HUES48 (cell line): ENCODE results near the gene DAAM2.

ENCODE experiments used
- H3K27ac ChIP-seq: one replicate; pipeline ENCODE4 v1.7.0; 2013; ENCODE audit warnings: low read depth, low read length, inconsistent platforms
- H3K27me3 ChIP-seq: 2 replicates; pipeline ENCODE4 v1.6.1; 2013; ENCODE audit warnings: mild to moderate bottlenecking, low read length; ENCODE audit not compliant: control insufficient read depth, insufficient read depth
- H3K36me3 ChIP-seq: 2 replicates; pipeline ENCODE4 v1.6.1; 2013; ENCODE audit warnings: low read length; ENCODE audit not compliant: control insufficient read depth, insufficient read depth
- H3K4me1 ChIP-seq: 2 replicates; pipeline ENCODE4 v1.6.1; 2013; ENCODE audit warnings: mild to moderate bottlenecking, low read length; ENCODE audit not compliant: control insufficient read depth, insufficient read depth
- H3K4me3 ChIP-seq: 2 replicates; pipeline ENCODE4 v1.5.1; 2013; ENCODE audit warnings: mild to moderate bottlenecking, low read depth, low read length
- H3K9ac ChIP-seq: 2 replicates; pipeline ENCODE4 v1.6.1; 2013; ENCODE audit warnings: mild to moderate bottlenecking, low read depth, low read length, moderate library complexity
- H3K9me3 ChIP-seq: 2 replicates; pipeline ENCODE4 v1.6.1; 2013; ENCODE audit warnings: low read length; ENCODE audit not compliant: control insufficient read depth, insufficient read depth

The DAAM2 gene

GRCh38 chr6:39834866-39835265 lies 42.7 kb downstream of the DAAM2 start:
- no peak overlapping the region for H3K4me3 ChIP-seq
- no peaks in the 10 kb centered on the region for H3K9me3 ChIP-seq
- no peaks in the 10 kb centered on the region for H3K36me3 ChIP-seq
- no peaks in the 10 kb centered on the region for H3K4me1 ChIP-seq
- no peak overlapping the region for H3K27ac ChIP-seq
- H3K9ac ChIP-seq, result no peak overlapping the region
- no peaks in the 10 kb centered on the region for H3K27me3 ChIP-seq

- Histone ChIP-seq H3K9me3 (no peaks in the 10 kb centered on the region), H3K4me3 (no peak overlapping the region), H3K27me3 (no peaks in the 10 kb centered on the region), H3K4me1 (no peaks in the 10 kb centered on the region), H3K36me3 (no peaks in the 10 kb centered on the region), H3K27ac (no peak overlapping the region), H3K9ac (no peak overlapping the region)
Observed at GRCh38 chr6:39835821-39836295, 43.7 kb downstream of the DAAM2 start.

- no peak overlapping the region for H3K4me3 ChIP-seq
- H3K9me3 ChIP-seq, result no peaks in the 10 kb centered on the region
- no peaks in the 10 kb centered on the region for H3K27me3 ChIP-seq
- H3K36me3 ChIP-seq, result no peaks in the 10 kb centered on the region
- no peak overlapping the region for H3K9ac ChIP-seq
- no peak overlapping the region for H3K27ac ChIP-seq
- H3K4me1 ChIP-seq, result 0 out of 2 replicates have a peak, but pooled peaks cover 3% of the 10 kb centered on the region
Observed at GRCh38 chr6:39836606-39837005, 44.4 kb downstream of the DAAM2 start.

DNA sequence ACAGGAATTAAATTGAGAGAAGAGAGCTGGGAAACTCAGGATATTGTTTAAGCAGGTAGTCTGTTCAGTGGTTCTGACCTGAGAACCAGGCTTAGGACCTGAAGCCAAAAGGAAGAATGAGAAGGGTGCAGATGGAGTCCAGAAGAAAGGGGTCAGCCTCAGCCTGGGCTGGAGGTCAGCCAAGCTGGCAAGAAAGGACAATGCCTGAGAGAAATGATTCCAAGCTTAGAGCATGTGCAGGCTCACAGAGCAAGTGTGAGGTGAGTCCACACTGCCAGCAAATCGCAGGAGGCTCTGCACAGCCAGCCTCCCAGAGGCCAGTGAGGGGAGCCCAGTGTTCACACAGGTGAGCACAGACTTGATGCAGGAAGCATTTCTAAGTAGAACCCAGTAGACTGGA lies 47.3 kb downstream of the DAAM2 start:
- H3K9ac ChIP-seq, result no peak overlapping the region
- no peaks in the 10 kb centered on the region for H3K27me3 ChIP-seq
- 0 out of 2 replicates have a peak, but pooled peaks cover 4% of the 10 kb centered on the region for H3K4me1 ChIP-seq
- no peak overlapping the region for H3K27ac ChIP-seq
- H3K4me3 ChIP-seq, result no peak overlapping the region
- H3K36me3 ChIP-seq, result no peaks in the 10 kb centered on the region
- no peaks in the 10 kb centered on the region for H3K9me3 ChIP-seq

- H3K9ac ChIP-seq, result no peak overlapping the region
- no peaks in the 10 kb centered on the region for H3K27me3 ChIP-seq
- no peak overlapping the region for H3K27ac ChIP-seq
- H3K4me3 ChIP-seq, result no peak overlapping the region
- no peaks in the 10 kb centered on the region for H3K9me3 ChIP-seq
- 0 out of 2 replicates have a peak, but pooled peaks cover 4% of the 10 kb centered on the region for H3K4me1 ChIP-seq
- no peaks in the 10 kb centered on the region for H3K36me3 ChIP-seq
Observed at GRCh38 chr6:39840781-39841180, 48.6 kb downstream of the DAAM2 start.

- Histone ChIP-seq H3K9me3 (no peaks in the 10 kb centered on the region), H3K27ac (no peak overlapping the region), H3K4me3 (no peak overlapping the region), H3K36me3 (no peaks in the 10 kb centered on the region), H3K4me1 (0 out of 2 replicates have a peak, but pooled peaks cover 4% of the 10 kb centered on the region), H3K9ac (no peak overlapping the region), H3K27me3 (no peaks in the 10 kb centered on the region)
Observed at GRCh38 chr6:39841291-39841690, 49.1 kb downstream of the DAAM2 start.

DNA sequence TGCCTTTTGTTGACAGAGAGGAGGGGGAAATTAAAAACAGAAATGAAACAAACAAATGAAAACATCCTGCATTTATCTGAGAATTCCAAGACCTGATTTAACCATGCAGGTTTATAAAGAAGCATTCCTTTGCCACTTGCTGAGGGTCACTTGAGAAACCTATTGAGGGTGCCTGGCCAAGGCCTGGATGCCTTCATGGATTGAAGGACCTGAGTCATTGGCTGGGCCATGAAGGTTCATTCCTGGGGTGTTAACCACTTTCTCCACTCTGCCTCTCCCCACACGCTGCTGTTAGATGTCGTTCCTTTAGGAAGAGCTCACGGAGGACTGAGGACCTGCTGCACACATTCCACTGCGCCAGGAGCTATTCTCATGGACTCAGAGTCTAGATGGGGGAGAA lies 49.7 kb downstream of the DAAM2 start:
- Histone ChIP-seq H3K4me1 (0 out of 2 replicates have a peak, but pooled peaks cover 4% of the 10 kb centered on the region), H3K36me3 (no peaks in the 10 kb centered on the region), H3K4me3 (no peak overlapping the region), H3K27ac (no peak overlapping the region), H3K9ac (no peak overlapping the region), H3K9me3 (no peaks in the 10 kb centered on the region), H3K27me3 (no peaks in the 10 kb centered on the region)

GRCh38 chr6:39843305-39844020 lies 51.3 kb downstream of the DAAM2 start:
- Histone ChIP-seq H3K9me3 (no peaks in the 10 kb centered on the region), H3K4me1 (0 out of 2 replicates have a peak, but pooled peaks cover 4% of the 10 kb centered on the region), H3K9ac (no peak overlapping the region), H3K27ac (no peak overlapping the region), H3K4me3 (no peak overlapping the region), H3K36me3 (no peaks in the 10 kb centered on the region), H3K27me3 (no peaks in the 10 kb centered on the region)

- Histone ChIP-seq H3K27me3 (no peaks in the 10 kb centered on the region), H3K36me3 (no peaks in the 10 kb centered on the region), H3K9ac (no peak overlapping the region), H3K9me3 (no peaks in the 10 kb centered on the region), H3K4me3 (no peak overlapping the region), H3K4me1 (0 out of 2 replicates have a peak, but pooled peaks cover 4% of the 10 kb centered on the region), H3K27ac (no peak overlapping the region)
Observed at GRCh38 chr6:39844866-39845265, 52.7 kb downstream of the DAAM2 start.

- no peaks in the 10 kb centered on the region for H3K27me3 ChIP-seq
- no peaks in the 10 kb centered on the region for H3K4me1 ChIP-seq
Observed at GRCh38 chr6:39847221-39847620, 55.0 kb downstream of the DAAM2 start.

DNA sequence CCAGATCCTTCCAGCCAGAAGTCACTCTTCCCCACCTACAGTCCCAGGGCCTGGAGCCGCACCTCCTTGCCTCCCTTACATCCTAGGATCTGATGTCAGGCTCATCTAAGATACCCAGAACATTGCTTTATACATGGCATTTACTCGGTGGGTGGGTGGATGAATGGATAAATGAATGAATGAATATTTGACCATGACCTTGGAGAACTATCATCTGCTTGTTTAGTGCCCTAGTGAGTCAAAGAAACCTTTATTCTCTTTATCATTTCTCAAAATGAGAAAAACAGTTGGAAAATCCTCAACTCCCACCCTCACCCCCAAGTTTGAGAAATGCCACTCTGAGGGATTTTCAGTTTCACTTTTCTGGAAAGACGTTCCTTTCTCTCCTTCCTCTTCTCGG lies 56.0 kb downstream of the DAAM2 start:
- Histone ChIP-seq H3K27ac (no peak overlapping the region), H3K27me3 (no peaks in the 10 kb centered on the region)

More at GRCh38 chr6:39847221-39847620, 55.0 kb downstream of the DAAM2 start:
- Histone ChIP-seq H3K9ac (no peak overlapping the region), H3K36me3 (no peaks in the 10 kb centered on the region), H3K27ac (no peak overlapping the region), H3K4me3 (no peak overlapping the region), H3K9me3 (no peaks in the 10 kb centered on the region)

More for the DNA sequence above, 56.0 kb downstream of the DAAM2 start:
- H3K4me3 ChIP-seq, result no peak overlapping the region
- no peaks in the 10 kb centered on the region for H3K36me3 ChIP-seq
- H3K9me3 ChIP-seq, result no peaks in the 10 kb centered on the region
- H3K9ac ChIP-seq, result no peak overlapping the region
- no peaks in the 10 kb centered on the region for H3K4me1 ChIP-seq
